ENCODE data around the gene SULT6B1. TPM values are rescaled to one million over a fixed set of nuclear protein-coding genes. Genes with fewer than 3 reads are reported as not detected.
"Not testable (repeated sequence)": the region's sequence is repeated elsewhere in the genome, so short reads cannot be mapped to it uniquely, and the experiment has no call there.

Gene SULT6B1
- total RNA-seq, 2 donors from 2014 or later = not detected

DNA sequence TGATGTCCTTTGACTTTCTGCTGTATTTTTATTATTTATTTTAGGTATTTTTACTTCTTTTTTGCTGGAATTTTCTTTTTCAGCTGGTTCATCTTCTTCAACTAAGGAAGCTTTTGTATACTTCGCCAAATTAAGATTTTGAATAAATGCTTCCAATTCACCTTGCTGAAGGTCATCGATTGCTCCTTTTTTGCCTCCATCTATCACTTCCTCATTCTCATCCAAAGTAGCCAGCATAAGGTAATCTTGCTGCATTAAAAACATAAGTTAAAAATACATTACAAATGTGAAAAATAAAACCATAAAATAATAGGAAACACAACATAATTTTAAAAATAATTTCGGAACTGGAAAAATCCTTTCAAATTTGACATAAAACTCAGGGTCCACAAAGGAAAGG is 40.3 kb upstream of the SULT6B1 start:
- no peak overlapping the region for H3K4me3 ChIP-seq
- no peaks in the 10 kb centered on the region for H3K27me3 ChIP-seq (replicated peaks; ENCODE audit: insufficient read depth)
- TF ChIP-seq, protein P1, sequence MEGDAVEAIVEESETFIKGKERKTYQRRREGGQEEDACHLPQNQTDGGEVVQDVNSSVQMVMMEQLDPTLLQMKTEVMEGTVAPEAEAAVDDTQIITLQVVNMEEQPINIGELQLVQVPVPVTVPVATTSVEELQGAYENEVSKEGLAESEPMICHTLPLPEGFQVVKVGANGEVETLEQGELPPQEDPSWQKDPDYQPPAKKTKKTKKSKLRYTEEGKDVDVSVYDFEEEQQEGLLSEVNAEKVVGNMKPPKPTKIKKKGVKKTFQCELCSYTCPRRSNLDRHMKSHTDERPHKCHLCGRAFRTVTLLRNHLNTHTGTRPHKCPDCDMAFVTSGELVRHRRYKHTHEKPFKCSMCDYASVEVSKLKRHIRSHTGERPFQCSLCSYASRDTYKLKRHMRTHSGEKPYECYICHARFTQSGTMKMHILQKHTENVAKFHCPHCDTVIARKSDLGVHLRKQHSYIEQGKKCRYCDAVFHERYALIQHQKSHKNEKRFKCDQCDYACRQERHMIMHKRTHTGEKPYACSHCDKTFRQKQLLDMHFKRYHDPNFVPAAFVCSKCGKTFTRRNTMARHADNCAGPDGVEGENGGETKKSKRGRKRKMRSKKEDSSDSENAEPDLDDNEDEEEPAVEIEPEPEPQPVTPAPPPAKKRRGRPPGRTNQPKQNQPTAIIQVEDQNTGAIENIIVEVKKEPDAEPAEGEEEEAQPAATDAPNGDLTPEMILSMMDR (IDR thresholded peaks at IDR 0.05) = no peak
- no peak overlapping the region for H3K27ac ChIP-seq
- DNase-seq (ENCODE audit: low spot score) (no peak), ATAC-seq (ENCODE audit: insufficient number of reproducible peaks, low FRiP score, low read depth) (no peak)
- H3K36me3 ChIP-seq = no peaks in the 10 kb centered on the region
- H3K4me1 ChIP-seq (ENCODE audit: control insufficient read depth in 1 of 2, low read depth in 2 of 2) = peaks cover 20 to 51% of the 10 kb centered on the region in 2 donors
- no peaks in the 10 kb centered on the region for H3K9me3 ChIP-seq

DNA sequence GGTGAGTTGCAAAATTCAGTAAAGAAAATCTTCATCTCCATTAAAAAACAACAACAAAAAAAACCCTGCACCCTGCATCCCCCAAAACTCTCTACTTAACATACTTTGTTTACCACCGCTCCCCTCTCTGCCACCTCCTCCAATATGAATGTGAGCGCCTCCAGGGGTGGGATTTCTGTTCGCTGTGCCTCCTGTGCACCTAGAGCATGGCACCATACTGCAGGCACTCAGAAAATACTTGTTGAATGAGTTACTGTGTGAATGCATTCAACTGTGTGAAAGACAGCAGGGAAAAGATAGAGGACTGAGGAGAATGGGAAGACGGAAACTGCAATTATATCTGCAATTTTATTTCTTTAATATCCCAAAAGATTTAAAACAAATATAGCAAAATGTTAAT is 38.4 kb upstream of the SULT6B1 start:
- Histone ChIP-seq H3K9me3 (no peaks in the 10 kb centered on the region), H3K36me3 (peaks cover 15% of the 10 kb centered on the region), H3K27ac (no peak overlapping the region), H3K27me3 (replicated peaks; ENCODE audit: insufficient read depth) (no peaks in the 10 kb centered on the region), H3K4me3 (no peak overlapping the region), H3K4me1 (ENCODE audit: control insufficient read depth in 1 of 2, low read depth in 2 of 2) (peaks cover 11 to 36% of the 10 kb centered on the region in 2 donors)
- ATAC-seq (ENCODE audit: insufficient number of reproducible peaks, low FRiP score, low read depth) = no peak
- TF ChIP-seq, protein P1 (IDR thresholded peaks at IDR 0.05) = no peak
- DNase-seq (ENCODE audit: low spot score) = no peak

DNA sequence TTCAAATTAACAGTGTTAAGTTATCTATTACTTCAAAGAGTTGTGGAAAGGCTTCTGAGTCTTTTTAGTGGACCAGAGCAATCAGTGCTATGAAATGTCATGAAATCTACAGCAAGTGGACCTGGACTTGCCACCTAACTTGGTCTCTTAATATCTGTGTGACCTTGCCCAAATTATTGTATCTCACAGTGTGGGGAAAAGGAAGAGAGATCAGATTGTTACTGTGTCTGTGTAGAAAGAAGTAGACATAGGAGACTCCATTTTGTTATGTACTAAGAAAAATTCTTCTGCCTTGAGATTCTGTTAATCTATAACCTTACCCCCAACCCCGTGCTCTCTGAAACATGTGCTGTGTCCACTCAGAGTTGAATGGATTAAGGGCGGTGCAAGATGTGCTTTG is 36.7 kb upstream of the SULT6B1 start:
- H3K9me3 ChIP-seq; H3K27ac ChIP-seq; ATAC-seq (ENCODE audit: insufficient number of reproducible peaks, low FRiP score, low read depth); DNase-seq (ENCODE audit: low spot score); H3K4me3 ChIP-seq; H3K27me3 ChIP-seq (replicated peaks; ENCODE audit: insufficient read depth): not testable (repeated sequence)
- Histone ChIP-seq H3K4me1 (ENCODE audit: control insufficient read depth in 1 of 2, low read depth in 2 of 2) (peaks cover 6 to 30% of the 10 kb centered on the region in 2 donors), H3K36me3 (peaks cover 27% of the 10 kb centered on the region)

DNA sequence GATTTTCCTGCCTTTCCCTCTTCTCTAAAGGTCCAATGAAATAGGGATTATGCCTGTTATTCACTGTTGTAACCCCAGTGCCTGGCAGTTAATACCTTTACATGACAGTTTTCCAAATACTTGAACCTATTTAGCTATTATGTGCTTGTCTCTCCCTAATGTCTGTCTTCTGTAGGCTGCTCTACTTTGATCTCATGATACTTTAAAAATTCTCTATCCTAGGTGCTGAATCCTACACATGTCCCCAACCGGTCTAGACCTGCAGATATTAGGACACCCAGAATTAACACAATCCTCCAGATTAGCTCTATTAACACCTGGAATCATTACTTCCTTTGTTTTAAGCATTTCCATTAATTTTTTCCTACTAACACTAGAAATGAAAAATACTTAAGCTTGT is 35.6 kb upstream of the SULT6B1 start:
- Histone ChIP-seq H3K4me3 (no peak overlapping the region), H3K9me3 (no peaks in the 10 kb centered on the region), H3K4me1 (ENCODE audit: control insufficient read depth in 1 of 2, low read depth in 2 of 2) (peaks cover 0 to 20% of the 10 kb centered on the region in 2 donors), H3K27me3 (replicated peaks; ENCODE audit: insufficient read depth) (no peaks in the 10 kb centered on the region), H3K27ac (no peak overlapping the region), H3K36me3 (peaks cover 27% of the 10 kb centered on the region)
- DNase-seq (ENCODE audit: low spot score) (no peak), ATAC-seq (ENCODE audit: insufficient number of reproducible peaks, low FRiP score, low read depth) (no peak)
- TF ChIP-seq, protein P1 (IDR thresholded peaks at IDR 0.05) = no peak

DNA sequence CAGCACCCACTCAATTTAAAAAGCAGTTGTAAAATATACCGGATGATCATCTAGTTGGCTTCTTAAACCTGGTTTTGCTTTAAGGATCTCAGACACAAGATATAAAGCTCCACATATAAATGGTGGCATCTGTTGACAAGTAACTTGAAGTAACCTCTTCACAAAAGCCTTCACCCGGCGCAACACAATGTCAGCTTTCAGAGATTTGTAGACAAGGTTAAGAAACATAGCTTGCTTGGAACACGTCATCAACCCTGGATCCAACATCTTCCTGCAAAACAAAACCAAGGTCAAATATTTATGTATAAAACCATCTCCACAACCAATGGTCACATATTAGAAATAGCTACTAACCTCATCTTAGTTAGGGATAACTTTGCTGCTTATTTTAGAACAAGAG is 34.7 kb upstream of the SULT6B1 start:
- no peaks in the 10 kb centered on the region for H3K9me3 ChIP-seq
- H3K36me3 ChIP-seq = peaks cover 27% of the 10 kb centered on the region
- ATAC-seq (ENCODE audit: insufficient number of reproducible peaks, low FRiP score, low read depth) (no peak), DNase-seq (ENCODE audit: low spot score) (no peak)
- H3K4me1 ChIP-seq (ENCODE audit: control insufficient read depth in 1 of 2, low read depth in 2 of 2) = peaks cover 0 to 16% of the 10 kb centered on the region in 2 donors
- TF ChIP-seq, protein P1 (IDR thresholded peaks at IDR 0.05) = no peak
- H3K4me3 ChIP-seq = no peak overlapping the region
- H3K27ac ChIP-seq = no peak overlapping the region
- no peaks in the 10 kb centered on the region for H3K27me3 ChIP-seq (replicated peaks; ENCODE audit: insufficient read depth)

DNA sequence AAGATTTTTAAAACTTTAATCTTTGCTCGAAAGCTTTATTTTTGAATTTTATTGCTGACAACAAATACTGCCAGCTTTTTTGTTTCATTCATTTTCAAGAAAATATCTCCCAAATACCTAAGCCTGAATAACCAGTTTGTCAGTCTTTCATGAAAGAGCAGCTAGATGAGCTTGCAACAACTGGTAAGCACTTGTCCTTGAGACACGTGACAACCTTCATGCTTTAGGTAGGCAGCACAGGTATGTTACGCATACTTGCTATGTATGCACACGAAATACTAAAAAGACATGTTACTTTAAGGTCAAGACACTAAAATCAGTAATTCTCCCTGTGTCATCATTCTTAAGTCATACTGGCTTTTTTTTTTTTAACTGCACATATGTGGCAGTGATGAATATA is 30.6 kb upstream of the SULT6B1 start:
- ATAC-seq (ENCODE audit: insufficient number of reproducible peaks, low FRiP score, low read depth) = no peak
- Histone ChIP-seq H3K36me3 (peaks cover 32% of the 10 kb centered on the region), H3K27ac (no peak overlapping the region), H3K9me3 (no peaks in the 10 kb centered on the region), H3K27me3 (replicated peaks; ENCODE audit: insufficient read depth) (no peaks in the 10 kb centered on the region), H3K4me3 (no peak overlapping the region), H3K4me1 (ENCODE audit: control insufficient read depth in 1 of 2, low read depth in 2 of 2) (no peaks in the 10 kb centered on the region)
- TF ChIP-seq, protein P1 (IDR thresholded peaks at IDR 0.05) = no peak
- no peak for DNase-seq (ENCODE audit: low spot score)
